Measurements from ENCODE around the gene BEND4. TPM values are rescaled to one million over a fixed set of nuclear protein-coding genes. Genes with fewer than 3 reads are reported as not detected.
"Not testable (repeated sequence)": the region's sequence is repeated elsewhere in the genome, so short reads cannot be mapped to it uniquely, and the experiment has no call there.

BEND4 gene
- total RNA-seq, 1 donor from 2014 or later = 2.1 TPM

DNA sequence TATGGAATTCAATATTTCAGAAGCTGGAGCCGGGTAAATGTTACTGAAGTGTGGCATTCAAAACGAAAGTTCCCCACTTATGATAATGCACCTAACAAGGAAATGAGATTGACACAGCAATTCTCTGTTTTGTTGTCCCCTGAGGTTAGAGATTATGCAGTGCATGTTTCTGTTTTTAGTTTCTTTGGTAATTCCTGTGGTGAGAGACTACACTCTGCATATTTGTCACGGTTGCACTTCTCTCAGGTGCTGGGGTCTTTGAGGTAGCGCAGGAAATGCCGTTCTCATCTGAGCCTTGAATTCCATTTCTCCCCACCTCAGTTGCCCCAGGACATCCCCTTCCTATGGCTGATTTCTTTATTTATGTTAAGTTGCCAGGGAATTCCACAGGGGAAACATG, 15.3 kb upstream of the BEND4 start:
- TF ChIP-seq, protein P1, sequence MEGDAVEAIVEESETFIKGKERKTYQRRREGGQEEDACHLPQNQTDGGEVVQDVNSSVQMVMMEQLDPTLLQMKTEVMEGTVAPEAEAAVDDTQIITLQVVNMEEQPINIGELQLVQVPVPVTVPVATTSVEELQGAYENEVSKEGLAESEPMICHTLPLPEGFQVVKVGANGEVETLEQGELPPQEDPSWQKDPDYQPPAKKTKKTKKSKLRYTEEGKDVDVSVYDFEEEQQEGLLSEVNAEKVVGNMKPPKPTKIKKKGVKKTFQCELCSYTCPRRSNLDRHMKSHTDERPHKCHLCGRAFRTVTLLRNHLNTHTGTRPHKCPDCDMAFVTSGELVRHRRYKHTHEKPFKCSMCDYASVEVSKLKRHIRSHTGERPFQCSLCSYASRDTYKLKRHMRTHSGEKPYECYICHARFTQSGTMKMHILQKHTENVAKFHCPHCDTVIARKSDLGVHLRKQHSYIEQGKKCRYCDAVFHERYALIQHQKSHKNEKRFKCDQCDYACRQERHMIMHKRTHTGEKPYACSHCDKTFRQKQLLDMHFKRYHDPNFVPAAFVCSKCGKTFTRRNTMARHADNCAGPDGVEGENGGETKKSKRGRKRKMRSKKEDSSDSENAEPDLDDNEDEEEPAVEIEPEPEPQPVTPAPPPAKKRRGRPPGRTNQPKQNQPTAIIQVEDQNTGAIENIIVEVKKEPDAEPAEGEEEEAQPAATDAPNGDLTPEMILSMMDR (IDR thresholded peaks at IDR 0.05; ENCODE audit: partially characterized antibody, unreplicated experiment) = no peak
- Mint-ChIP-seq H3K9me3 (ENCODE audit: unreplicated experiment) (no peaks in the 10 kb centered on the region), H3K27ac (ENCODE audit: unreplicated experiment) (no peak overlapping the region), H3K4me3 (ENCODE audit: unreplicated experiment) (no peak overlapping the region), H3K36me3 (ENCODE audit: unreplicated experiment) (no peaks in the 10 kb centered on the region), H3K4me1 (ENCODE audit: low read depth, unreplicated experiment) (no peaks in the 10 kb centered on the region), H3K27me3 (ENCODE audit: unreplicated experiment) (no peaks in the 10 kb centered on the region)
- no peak for DNase-seq

DNA sequence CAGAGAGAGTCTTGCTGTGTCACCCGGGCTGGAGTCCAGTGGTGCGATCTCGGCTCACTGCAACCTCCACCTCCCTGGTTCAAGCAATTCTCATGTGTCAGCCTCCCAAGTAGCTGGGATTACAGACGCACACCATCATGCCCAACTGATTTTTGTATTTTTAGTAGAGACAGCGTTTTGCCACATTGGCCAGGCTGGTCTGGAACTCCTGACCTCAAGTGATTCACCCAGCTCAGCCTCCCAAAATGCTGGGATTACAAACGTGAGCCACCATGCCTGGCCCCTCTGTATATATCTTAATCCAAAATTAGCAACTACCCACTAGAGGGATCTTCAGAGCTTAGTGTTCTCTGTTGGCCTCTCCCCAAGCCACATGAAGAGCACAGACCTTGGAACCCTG, 13.7 kb upstream of the BEND4 start:
- H3K9me3 Mint-ChIP-seq (ENCODE audit: unreplicated experiment); H3K36me3 Mint-ChIP-seq (ENCODE audit: unreplicated experiment): not testable (repeated sequence)

DNA sequence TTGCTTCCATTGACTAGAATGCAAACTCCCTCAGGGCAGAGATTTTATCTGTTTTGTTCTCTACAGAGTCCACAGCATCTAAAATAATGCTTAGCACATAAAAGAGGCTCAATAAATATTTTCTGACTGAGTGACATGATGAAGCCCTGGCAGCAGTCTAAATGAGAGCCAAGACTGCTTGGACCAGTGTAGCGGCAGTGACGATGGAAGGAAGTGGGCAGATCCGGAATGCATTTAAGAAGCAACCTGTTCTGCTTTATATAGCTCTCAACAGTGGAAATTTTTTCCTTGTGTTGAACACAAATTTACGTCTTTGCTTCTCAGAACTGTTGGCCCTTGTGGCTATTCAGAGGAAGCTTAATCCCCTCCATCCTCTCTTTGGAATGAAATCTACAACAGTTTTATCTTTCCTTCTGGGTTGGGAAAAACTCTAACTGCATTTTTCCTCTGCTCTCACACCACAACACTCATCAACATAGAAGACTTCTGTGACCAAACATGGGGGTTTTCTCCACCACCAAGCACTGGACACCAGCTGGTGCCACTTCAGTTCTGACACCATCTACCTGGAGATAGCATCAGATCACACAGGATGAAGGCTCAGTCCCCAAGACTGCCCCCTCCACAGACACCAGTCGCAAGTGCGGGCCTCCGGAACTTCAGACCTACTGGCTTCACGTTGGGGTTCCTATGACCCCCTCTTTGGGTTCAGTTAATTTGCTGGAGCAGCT, 7.0 kb upstream of the BEND4 start:
- no peak overlapping the region for H3K4me3 Mint-ChIP-seq (ENCODE audit: unreplicated experiment)
- no peaks in the 10 kb centered on the region for H3K4me1 Mint-ChIP-seq (ENCODE audit: low read depth, unreplicated experiment)
- no peaks in the 10 kb centered on the region for H3K36me3 Mint-ChIP-seq (ENCODE audit: unreplicated experiment)
- no peak overlapping the region for H3K27ac Mint-ChIP-seq (ENCODE audit: unreplicated experiment)
- H3K9me3 Mint-ChIP-seq (ENCODE audit: unreplicated experiment) = no peaks in the 10 kb centered on the region
- no peak for DNase-seq
- TF ChIP-seq, protein P1 (IDR thresholded peaks at IDR 0.05; ENCODE audit: partially characterized antibody, unreplicated experiment) = no peak
- no peaks in the 10 kb centered on the region for H3K27me3 Mint-ChIP-seq (ENCODE audit: unreplicated experiment)

More for the DNA sequence above, 13.7 kb upstream of the BEND4 start:
- not testable (repeated sequence) for H3K27me3 Mint-ChIP-seq (ENCODE audit: unreplicated experiment); H3K4me3 Mint-ChIP-seq (ENCODE audit: unreplicated experiment); DNase-seq; H3K27ac Mint-ChIP-seq (ENCODE audit: unreplicated experiment); H3K4me1 Mint-ChIP-seq (ENCODE audit: low read depth, unreplicated experiment)

DNA sequence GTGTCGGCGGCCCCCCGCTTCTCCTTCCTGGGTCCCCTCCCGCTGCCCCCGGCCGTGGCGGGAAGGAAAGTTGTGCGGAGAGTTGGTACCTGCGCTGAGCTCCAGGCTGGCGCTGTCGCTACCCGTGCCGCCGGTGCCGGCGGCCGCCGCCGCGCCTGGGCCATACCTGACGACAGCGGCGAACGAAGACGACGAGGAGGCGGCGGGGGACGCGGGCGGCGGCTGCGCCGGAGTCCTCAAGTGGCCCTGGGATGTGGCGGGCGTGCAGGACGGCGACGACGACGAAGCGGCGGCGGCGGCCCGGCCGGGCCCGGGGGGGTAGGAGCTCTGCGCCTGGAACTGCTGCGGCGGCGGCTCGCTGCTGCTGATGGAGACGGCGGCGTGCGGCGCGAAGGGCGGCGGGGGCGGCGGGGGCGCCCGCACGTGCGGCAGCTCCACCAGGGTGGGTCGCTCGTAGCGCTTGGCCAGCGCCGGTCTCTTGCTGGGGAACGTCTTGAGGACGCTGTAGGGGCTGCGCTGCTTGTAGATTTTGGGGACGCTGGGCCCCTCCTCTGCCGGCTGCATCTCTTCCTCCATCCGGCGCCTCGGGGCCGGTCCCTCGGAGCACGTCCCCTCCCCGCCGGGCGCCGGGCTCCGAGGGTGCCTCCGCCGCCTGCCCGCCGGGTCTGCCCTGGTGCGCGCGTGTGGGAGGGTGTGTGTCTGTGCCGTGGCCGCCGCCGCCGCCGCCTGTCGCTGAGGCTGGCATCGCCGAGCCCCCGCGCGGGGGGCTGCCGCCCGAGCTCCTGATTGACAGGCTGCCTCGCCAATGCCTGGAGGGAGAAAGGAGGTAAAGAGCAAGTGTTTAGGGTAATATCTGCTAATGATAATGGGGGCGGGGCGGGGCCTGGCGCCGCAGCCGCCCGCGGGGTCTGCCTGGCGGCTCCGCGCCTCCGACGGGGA, 618 bp downstream of the BEND4 start:
- peaks cover 16% of the 10 kb centered on the region for H3K27me3 Mint-ChIP-seq (ENCODE audit: unreplicated experiment)
- TF ChIP-seq, protein P1 (IDR thresholded peaks at IDR 0.05; ENCODE audit: partially characterized antibody, unreplicated experiment) = no peak
- peak; percentile 80 for DNase-seq
- H3K27ac Mint-ChIP-seq (ENCODE audit: unreplicated experiment) = no peak overlapping the region
- H3K4me3 Mint-ChIP-seq (ENCODE audit: unreplicated experiment) = peak overlapping the region; percentile 89
- H3K36me3 Mint-ChIP-seq (ENCODE audit: unreplicated experiment) = peaks cover 14% of the 10 kb centered on the region
- H3K4me1 Mint-ChIP-seq (ENCODE audit: low read depth, unreplicated experiment) = peaks cover 2% of the 10 kb centered on the region
- peaks cover 11% of the 10 kb centered on the region for H3K9me3 Mint-ChIP-seq (ENCODE audit: unreplicated experiment)

DNA sequence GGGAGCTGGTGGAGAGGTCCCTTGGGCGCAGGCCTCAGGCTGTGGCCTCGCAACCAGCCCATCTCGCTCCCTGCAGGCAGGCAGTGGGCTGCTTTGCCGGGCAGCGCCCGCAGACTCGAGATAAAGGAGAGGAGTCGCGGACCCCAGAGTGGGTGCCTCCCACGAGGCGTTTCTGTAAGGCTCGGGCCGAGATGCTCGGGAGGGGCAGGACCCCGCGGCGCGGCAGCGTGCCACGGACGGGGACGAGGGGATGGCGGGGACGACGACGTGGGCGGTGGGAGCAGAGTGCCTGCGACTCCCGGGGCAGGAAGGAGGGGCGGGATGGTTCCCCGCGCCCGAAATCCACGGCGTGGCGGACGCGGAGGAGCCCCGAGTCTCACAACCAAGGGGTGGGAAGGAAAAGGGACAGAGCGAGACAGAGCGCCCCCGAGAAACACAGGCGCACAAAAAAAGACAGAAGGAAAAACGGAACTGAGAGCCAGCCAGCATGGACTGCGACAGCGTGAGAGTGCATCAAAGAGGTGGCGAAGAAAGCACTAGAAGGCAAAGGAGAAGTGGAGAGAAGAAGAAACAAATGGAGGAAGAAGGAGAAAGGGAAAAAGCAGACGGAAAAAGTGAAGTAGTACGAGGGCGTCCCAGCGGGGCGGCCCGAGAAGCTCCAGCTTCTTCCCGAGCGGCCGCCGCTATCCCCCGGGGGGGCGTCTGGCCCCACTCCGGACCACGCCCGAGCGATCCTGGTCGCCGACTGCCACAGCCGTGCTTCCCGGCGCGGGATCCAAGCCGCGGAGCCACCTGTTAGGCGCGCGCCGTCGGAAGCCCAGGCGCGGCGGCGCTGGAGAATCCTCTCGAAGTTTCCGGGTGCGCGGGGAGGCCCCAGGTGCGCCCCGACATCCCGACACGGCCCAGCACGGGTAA, 1.5 kb downstream of the BEND4 start:
- Mint-ChIP-seq H3K4me3 (ENCODE audit: unreplicated experiment) (peak overlapping the region; percentile 98), H3K27me3 (ENCODE audit: unreplicated experiment) (peaks cover 16% of the 10 kb centered on the region), H3K27ac (ENCODE audit: unreplicated experiment) (peak overlapping the region; percentile 49), H3K36me3 (ENCODE audit: unreplicated experiment) (peaks cover 14% of the 10 kb centered on the region), H3K4me1 (ENCODE audit: low read depth, unreplicated experiment) (peaks cover 2% of the 10 kb centered on the region), H3K9me3 (ENCODE audit: unreplicated experiment) (peaks cover 11% of the 10 kb centered on the region)
- TF ChIP-seq, protein P1 (IDR thresholded peaks at IDR 0.05; ENCODE audit: partially characterized antibody, unreplicated experiment) = no peak
- peak; percentile 27 for DNase-seq

Data from glutamatergic neuron (in vitro differentiated cells).